Ovary (tissue), 3 donors: ENCODE data around the gene MNAT1.

Experiments
- CTCF ChIP-seq, 3 donors: fragments of 450-650 bp in 2 of 3; fragments of 200-600 bp in 1 of 3; IDR thresholded peaks; one replicate each; pipeline versions ENCODE4 v1.5.1 to v1.8.0; 2016 to 2022; ENCODE audit warnings: antibody characterized with exemption in 3 of 3, mild to moderate bottlenecking in 1 of 3
- POLR2A ChIP-seq: fragments of 450-650 bp; IDR thresholded peaks from one replicate; pipeline ENCODE4 v1.6.1; 2017; ENCODE audit warnings: antibody characterized with exemption, mild to moderate bottlenecking, moderate library complexity
- donor health status: DM: no; HTN: no; CAD: no.

- TF ChIP-seq CTCF (IDR thresholded peaks at IDR 0.05) (no peak), POLR2A (no peak)
Observed at GRCh38 chr14:60878536-60878935, 144.0 kb downstream of the MNAT1 start.
